HCT116 (cell line): Measurements from ENCODE around the gene NLRP6. TPM values are rescaled to one million over a fixed set of nuclear protein-coding genes. Genes with fewer than 3 reads are reported as not detected.

ENCODE experiments used
- ATAC-seq: fragments of 200-7000 bp; cut with Tn5 transposase; 2 replicates; pipeline ENCODE4 v1.9.1; 2020; ENCODE audit warnings: mild to moderate bottlenecking, moderate library complexity
- BruUV-seq: library from RNA; stranded (reverse); fragments of 400-500 nt; replicated peaks from 2 replicates; lab custom pipeline; 2021; lab: Mats Ljungman, UMichigan
- CTCF ChIA-PET: fragments of 300-600 bp; sonication (Branson Sonifier 250); formaldehyde crosslinking; loops from one replicate; lab custom pipeline; 2021; ENCODE audit warnings: antibody characterized with exemption; lab: Charles Lee
- POLR2A ChIA-PET: fragments of 300-600, 350-600 bp; sonication (Branson Sonifier 250); formaldehyde crosslinking; loops from one replicate; lab custom pipeline; 2021; ENCODE audit warnings: antibody characterized with exemption; lab: Charles Lee
- RAD21 ChIA-PET, 2 experiments: fragments of 300-600 bp; sonication (Branson Sonifier 250); formaldehyde crosslinking; loops; one replicate each; lab custom pipeline; 2023; ENCODE audit warnings: low total read pairs in 2 of 2; ENCODE audit not compliant: uncharacterized antibody in 2 of 2, unreplicated experiment in 2 of 2, low non-redundant PET in 1 of 2; lab: Charles Lee
- DNase-seq: peaks from one replicate; pipeline ENCODE4 v3.0.0-alpha.2; 2010; ENCODE audit warnings: low read depth, low spot score
- H2AFZ ChIP-seq: fragments of 200-600 bp; shearing (Covaris generic), sonication (generic); 2 replicates; pipeline ENCODE4 v1.6.1; 2017; ENCODE audit warnings: low read depth, mixed run types, mixed read lengths, antibody characterized with exemption, low read length; ENCODE audit not compliant: poor library complexity, severe bottlenecking
- H3K27ac ChIP-seq: 2 replicates; pipeline ENCODE4 v1.5.1; 2012; ENCODE audit warnings: low read depth, low read length
- H3K27me3 ChIP-seq: fragments of 200-600 bp; sonication (generic); 2 replicates; pipeline ENCODE4 v1.6.1; 2016; ENCODE audit warnings: mixed run types, low read length, mixed read lengths; ENCODE audit not compliant: insufficient read depth
- H3K36me3 ChIP-seq, 2 experiments: fragments of 200-500 bp in 1 of 2; fragments of 200-600 bp in 1 of 2; sonication (Bioruptor generic) in 1 of 2; sonication (generic) in 1 of 2; 2 replicates each; pipeline versions ENCODE4 v1.5.1 to v1.6.1; 2014 to 2016; ENCODE audit warnings: low read length in 2 of 2, inconsistent platforms in 1 of 2, mixed read lengths in 1 of 2, mixed run types in 1 of 2; ENCODE audit not compliant: insufficient read depth in 2 of 2, control insufficient read depth in 1 of 2
- H3K4me1 ChIP-seq, 2 experiments: fragments of 200-600 bp in 1 of 2; sonication (generic) in 1 of 2; 2 replicates each; pipeline versions ENCODE4 v1.5.1 to v1.6.1; 2012 to 2017; ENCODE audit warnings: low read length in 2 of 2, inconsistent platforms in 1 of 2, mild to moderate bottlenecking in 1 of 2, mixed read lengths in 1 of 2, mixed run types in 1 of 2, moderate library complexity in 1 of 2; ENCODE audit not compliant: insufficient read depth in 2 of 2, control insufficient read depth in 1 of 2
- H3K4me2 ChIP-seq: fragments of 200-600 bp; sonication (generic); 2 replicates; pipeline ENCODE4 v1.6.1; 2017; ENCODE audit warnings: mixed run types, low read length, mixed read lengths
- H3K4me3 ChIP-seq, 2 experiments: fragments of 200-600 bp in 1 of 2; sonication (generic) in 1 of 2; replicated peaks in 1 of 2; 2 replicates each; pipeline ENCODE4 v1.5.1; 2011 to 2016; ENCODE audit warnings: low read length in 2 of 2, control low read depth in 1 of 2, low read depth in 1 of 2, mild to moderate bottlenecking in 1 of 2, mixed read lengths in 1 of 2, mixed run types in 1 of 2
- H3K79me2 ChIP-seq: fragments of 200-600 bp; sonication (generic); 2 replicates; pipeline ENCODE4 v1.6.1; 2017; ENCODE audit warnings: mild to moderate bottlenecking, mixed run types, low read length, moderate library complexity, mixed read lengths; ENCODE audit not compliant: insufficient read depth
- H3K9ac ChIP-seq: fragments of 200-600 bp; sonication (generic); 2 replicates; pipeline ENCODE4 v1.6.1; 2016; ENCODE audit warnings: low read length, mixed read lengths
- H3K9me2 ChIP-seq: fragments of 200-600 bp; sonication (generic), shearing (Covaris generic); 2 replicates; pipeline ENCODE4 v1.6.1; 2017; ENCODE audit warnings: mixed run types, mild to moderate bottlenecking, moderate library complexity; ENCODE audit not compliant: insufficient read depth
- H3K9me3 ChIP-seq, 2 experiments: fragments of 200-500 bp in 1 of 2; fragments of 200-600 bp in 1 of 2; sonication (Bioruptor generic) in 1 of 2; sonication (generic) in 1 of 2; 2 replicates each; pipeline ENCODE4 v1.6.1; 2014 to 2017; ENCODE audit warnings: low read length in 2 of 2, mixed read lengths in 2 of 2, inconsistent platforms in 1 of 2, low read depth in 1 of 2, mild to moderate bottlenecking in 1 of 2, mixed run types in 1 of 2, moderate library complexity in 1 of 2; ENCODE audit not compliant: control insufficient read depth in 1 of 2, insufficient read depth in 1 of 2
- H4K20me1 ChIP-seq: fragments of 200-600 bp; sonication (generic), shearing (Covaris generic); 2 replicates; pipeline ENCODE4 v1.6.1; 2017; ENCODE audit warnings: mixed run types, mild to moderate bottlenecking, moderate library complexity; ENCODE audit not compliant: insufficient read depth
- EGR1 ChIP-seq: IDR thresholded peaks from 2 replicates; pipeline ENCODE4 v1.6.1; 2012; ENCODE audit warnings: low read depth
- MAX ChIP-seq: IDR thresholded peaks from 2 replicates; pipeline ENCODE4 v1.6.1; 2012
- RAD21 ChIP-seq: IDR thresholded peaks from 2 replicates; pipeline ENCODE4 v1.6.1; 2012; ENCODE audit warnings: low read depth, mild to moderate bottlenecking
- REST ChIP-seq: IDR thresholded peaks from 2 replicates; pipeline ENCODE4 v1.6.1; 2012; ENCODE audit warnings: low read depth
- TCF7L2 ChIP-seq: IDR thresholded peaks from 2 replicates; pipeline ENCODE4 v1.7.0; 2011; ENCODE audit warnings: borderline replicate concordance, inconsistent platforms; ENCODE audit not compliant: insufficient read depth, insufficient read length; ENCODE audit errors: extremely low read depth
- ZBTB33 ChIP-seq: IDR thresholded peaks from 2 replicates; pipeline ENCODE4 v1.6.1; 2011; ENCODE audit warnings: mild to moderate bottlenecking, low read length, moderate library complexity; ENCODE audit not compliant: insufficient replicate concordance; ENCODE audit errors: extremely low read depth
- intact Hi-C: fragments of 100-400 bp; cut with micrococcal nuclease; formaldehyde crosslinking; loops from 2 replicates; pipeline ENCODE4 v1.10.0; 2022
- total RNA-seq: library from RNA; stranded (reverse); gene quantifications from one replicate; pipeline ENCODE4 v1.2.1, GENCODE V29; 2021; ENCODE audit not compliant: unreplicated experiment

The NLRP6 gene
- total RNA-seq, 1 experiment from 2014 or later: not detected

GRCh38 chr11:326592-326841 is 48.3 kb downstream of the NLRP6 start:
- Histone ChIP-seq H3K9ac (no peak overlapping the region), H3K4me3 (no peak overlapping the region), H3K4me1 (peaks cover 0 to 7% of the 10 kb centered on the region in 2 experiments; a peak in 2 of 4 replicates), H3K9me3 (no peaks in the 10 kb centered on the region), H3K79me2 (no peaks in the 10 kb centered on the region), H2AFZ (no peak overlapping the region), H4K20me1 (no peaks in the 10 kb centered on the region), H3K27me3 (no peaks in the 10 kb centered on the region), H3K36me3 (no peaks in the 10 kb centered on the region), H3K27ac (no peak overlapping the region), H3K9me2 (no peaks in the 10 kb centered on the region), H3K4me2 (no peak overlapping the region)
- BruUV-seq: no TSS peak
- ChIA-PET CTCF (no interaction called here), RAD21 (no interaction called here), POLR2A (no interaction called here)
- ATAC-seq (no peak), DNase-seq (no peak)
- intact Hi-C loops: no loop called here
- no peak for TF ChIP-seq ZBTB33

GRCh38 chr11:326842-327580 is 48.8 kb downstream of the NLRP6 start:
- Histone ChIP-seq H3K4me3 (no peak overlapping the region), H3K79me2 (no peaks in the 10 kb centered on the region), H3K9ac (no peak overlapping the region), H3K36me3 (no peaks in the 10 kb centered on the region), H3K4me1 (peaks cover 0 to 7% of the 10 kb centered on the region in 2 experiments; a peak in 2 of 4 replicates), H3K27me3 (no peaks in the 10 kb centered on the region), H3K9me3 (no peaks in the 10 kb centered on the region)
- ATAC-seq (no peak), DNase-seq (no peak)
- RAD21 ChIA-PET: no interaction called here
- no TSS peak for BruUV-seq
- intact Hi-C loops: no loop called here
- TF ChIP-seq TCF7L2 (no peak), REST (no peak), EGR1 (no peak), RAD21 (no peak), MAX (no peak)
- TF ChIP-seq, all 23 proteins: peak for 0
- no peak overlapping the region for H3K4me2 ChIP-seq
- no peak overlapping the region for H2AFZ ChIP-seq
- no peaks in the 10 kb centered on the region for H3K9me2 ChIP-seq
- no peak overlapping the region for H3K27ac ChIP-seq
- no peaks in the 10 kb centered on the region for H4K20me1 ChIP-seq
- CTCF ChIA-PET: interaction anchor here (0.6 kb wide), 1 partner anchor 29 kb away, joined by 4 read pairs; no protein-coding TSS in a partner anchor
- POLR2A ChIA-PET: no interaction called here
